Heart right ventricle (tissue), 16 donors: ENCODE measurements around the gene TMEM45A. TPM values are rescaled to one million over a fixed set of nuclear protein-coding genes. Genes with fewer than 3 reads are reported as not detected.
"Not testable (repeated sequence)": the region's sequence is repeated elsewhere in the genome, so short reads cannot be mapped to it uniquely, and the experiment has no call there.

ENCODE experiments used
- ATAC-seq, 8 donors: fragments of 200-7000 bp; cut with Tn5 transposase; one replicate each; pipeline ENCODE4 v1.9.1; 2020; ENCODE audit warnings: mild to moderate bottlenecking in 8 of 8, moderate library complexity in 8 of 8, moderate number of reproducible peaks in 1 of 8
- DNase-seq, 2 donors: peaks; one replicate each; pipeline ENCODE4 v3.0.0-alpha.2; 2020
- H3K27ac ChIP-seq, 10 donors: fragments of 200-600 bp; sonication (generic) in 2 of 10; one replicate each; pipeline versions ENCODE4 v1.5.0 to v1.8.0; 2020 to 2022; ENCODE audit warnings: mild to moderate bottlenecking in 3 of 10
- H3K27me3 ChIP-seq, 7 donors: fragments of 200-600 bp; one replicate each; pipeline ENCODE4 v1.8.0; 2021 to 2022; ENCODE audit warnings: mild to moderate bottlenecking in 2 of 7
- H3K36me3 ChIP-seq, 9 donors: fragments of 200-600 bp; sonication (generic) in 1 of 9; one replicate each; pipeline versions ENCODE4 v1.5.0 to v1.8.0; 2020 to 2022; ENCODE audit warnings: mild to moderate bottlenecking in 2 of 9
- H3K4me1 ChIP-seq, 9 donors: fragments of 200-600 bp; sonication (generic) in 1 of 9; one replicate each; pipeline versions ENCODE4 v1.5.0 to v1.8.0; 2020 to 2022; ENCODE audit warnings: mild to moderate bottlenecking in 4 of 9
- H3K4me3 ChIP-seq, 10 donors: fragments of 200-600 bp; sonication (generic) in 2 of 10; one replicate each; pipeline versions ENCODE4 v1.5.0 to v1.8.0; 2020 to 2022; ENCODE audit warnings: mild to moderate bottlenecking in 7 of 10, moderate library complexity in 2 of 10
- H3K9me3 ChIP-seq, 11 donors: fragments of 200-600 bp in 10 of 11; sonication (generic) in 2 of 11; one replicate each; pipeline versions ENCODE4 v1.5.0 to v1.8.0; 2013 to 2022; ENCODE audit warnings: mild to moderate bottlenecking in 2 of 11, control low read depth in 1 of 11, moderate library complexity in 1 of 11
- CTCF ChIP-seq, 9 donors: fragments of 200-600 bp; sonication (generic) in 2 of 9; IDR thresholded peaks; one replicate each; pipeline versions ENCODE4 v1.5.0 to v1.8.0; 2021 to 2022; ENCODE audit warnings: antibody characterized with exemption in 9 of 9, mild to moderate bottlenecking in 5 of 9, moderate library complexity in 1 of 9
- WGBS, 2 donors: extraction: QIAGEN DNeasy Blood & Tissue Kit; methylation state at CpG; one replicate each; pipeline ENCODE4 v1.1.7; 2013; ENCODE audit warnings: inconsistent platforms in 1 of 2; 5-methylcytosine and 5-hydroxymethylcytosine counted together
- intact Hi-C, 10 donors: fragments of 100-400 bp; cut with DNase I; formaldehyde crosslinking; loops; one replicate each; pipeline versions ENCODE4 v1.11.1 to v1.14.2; 2022
- long read RNA-seq, 3 donors: library from polyadenylated mRNA; unstranded; transcript quantifications; one replicate each; pipeline ENCODE4 v2.0.0, GENCODE V29; 2020 to 2021
- polyA plus RNA-seq, 2 donors: library from polyadenylated mRNA; stranded (reverse); fragments of 200-250 nt; gene quantifications; one replicate each; pipeline ENCODE4 v1.2.3, GENCODE V29; 2013
- total RNA-seq, 10 donors: library from RNA; stranded (reverse); fragmentation: NEBNext Ultra II Directional in 3 of 10; extraction: Animal tissue kit (Norgen Biotek cat#: 25700) in 3 of 10; gene quantifications; one replicate each; pipeline versions ENCODE4 v1.2.1 to v1.2.4, GENCODE V29; 2021 to 2023
- donor health status: Arrhythmogenic right ventricular cardiomyopathy.
- donor health status: ischemic (EF 13 %, LVEDD 7.1; RV severe dilation, severe dysfunction).
- donor health status: healthy with polysubstance abuse.
- donor health status: DM: no; HTN: yes; CAD: no.
- donor health status: DM: no; HTN: no; CAD: no.
- donor health status: ischemic (EF 25% LVEDD 6.9; RV normal size, moderate dysfunction).
- donor health status: ischemic (EF 25% LVEDD 5.7; RV mildly dilated, moderate dysfunction).
- donor health status: healthy.
- donor health status: DM: yes; HTN: yes; CAD: no.
- donor health status: Ischemic cardiomyopathy.
- donor health status: ischemic (EF 35%, LVEDD 5.7; RV mildly dilated, moderate dysfunction).
- donor health status: nonischemic (EF 11% LVEDD 7.7; RV severe dilation, severe dysfunction).
- donor health status: DM: yes; HTN: yes; CAD: no.
- donor health status: PGD.
- donor health status: ischemic (EF 29% LVEDD 5.4; RV normal size, mild dysfunction).
- donor health status: nonischemic (EF 23%, LVEDD 6.1; RV moderate dilation, normal function).

Gene TMEM45A
- total RNA-seq: 1 to 10 TPM in 9 of 10 donors, under 1 TPM in 1; 0.80 to 7.4 (median 2.1) TPM
- 10 to 100 TPM in 1 of 2 donors, 1 to 10 TPM in 1; 3.8 to 16.1 TPM for polyA plus RNA-seq
- long read RNA-seq, donor 1, partial matches to known transcripts: 0 of 6 reads
- long read RNA-seq, donor 1, other reads (novel, unspliced or antisense): 2 of 6 reads
- long read RNA-seq, donor 2, partial matches to known transcripts: 0 of 3 reads
- long read RNA-seq, donor 2, other reads (novel, unspliced or antisense): 0 of 3 reads
- long read RNA-seq, donor 3, transcript TMEM45A-201 (6 exons, 1,567 nt): major isoform, 5 of 15 reads
- long read RNA-seq, donor 3, partial matches to known transcripts: 0 of 15 reads
- long read RNA-seq, donor 3, other reads (novel, unspliced or antisense): 10 of 15 reads

GRCh38 chr3:100492059-100493006 lies at the start of gene TMEM45A:
TSS of gene TMEM45A (plus strand) at chr3:100492619. CDS start at chr3:100555212, 62,593 bp downstream.
- Histone ChIP-seq H3K27ac (peak within 1 kb of the TSS in 9 of 10 donors; percentile 52 to 80 (median 73)), H3K36me3 (no peaks in the 10 kb centered on the region), H3K27me3 (no peaks in the 10 kb centered on the region), H3K9me3 (no peaks in the 10 kb centered on the region), H3K4me1 (peaks cover 0 to 22% (median 6%) of the 10 kb centered on the region in 9 donors), H3K4me3 (peak within 1 kb of the TSS; percentile 32 to 66 (median 58))
- ATAC-seq (peak; percentile 100), DNase-seq (peak; percentile 93 to 97)
- WGBS, 2 donors: 0% methylated on average over 56 of the region's 56 CpGs
- no peak for TF ChIP-seq CTCF (IDR thresholded peaks at IDR 0.05)
- intact Hi-C loops: loop anchor here in 2 of 10 donors (5.0 to 10.0 kb wide), 2 partner anchors 90 to 158 kb away; partner anchors contain the start of genes LNP1 (in 1 of the 2), NIT2 (in 1 of the 2) and TOMM70 (in 1 of the 2)

- no peaks in the 10 kb centered on the region for H3K27me3 ChIP-seq
- no peak overlapping the region for H3K27ac ChIP-seq
- no peaks in the 10 kb centered on the region for H3K36me3 ChIP-seq
- ATAC-seq (no peak), DNase-seq (no peak)
- H3K4me3 ChIP-seq: no peak overlapping the region
- H3K9me3 ChIP-seq: peaks cover 0 to 14% (median 0%) of the 10 kb centered on the region in 11 donors
- H3K4me1 ChIP-seq: peaks cover 0 to 4% (median 0%) of the 10 kb centered on the region in 9 donors
- no peak for TF ChIP-seq CTCF (IDR thresholded peaks at IDR 0.05)
- intact Hi-C loops: no loop called here
These were observed 48.7 kb upstream of the TMEM45A start for GRCh38 chr3:100443690-100444089.

GRCh38 chr3:100447067-100447466 lies 45.4 kb upstream of the TMEM45A start:
- ATAC-seq, intact Hi-C loops: not testable (repeated sequence)
- WGBS, 2 donors: 97 to 99% methylated on average over 3 of the region's 3 CpGs

GRCh38 chr3:100448079-100448478 lies 44.3 kb upstream of the TMEM45A start:
- intact Hi-C loops: no loop called here
- ATAC-seq (no peak), DNase-seq (no peak)
- Histone ChIP-seq H3K4me3 (no peak overlapping the region), H3K36me3 (peaks cover 0 to 11% (median 0%) of the 10 kb centered on the region in 9 donors), H3K27ac (no peak overlapping the region), H3K9me3 (peaks cover 0 to 14% (median 0%) of the 10 kb centered on the region in 11 donors), H3K27me3 (no peaks in the 10 kb centered on the region), H3K4me1 (no peaks in the 10 kb centered on the region)
- 94 to 98% methylated on average over 1 of the region's 1 CpG for WGBS, 2 donors
- TF ChIP-seq CTCF (IDR thresholded peaks at IDR 0.05): no peak

More at GRCh38 chr3:100447067-100447466, 45.4 kb upstream of the TMEM45A start:
- H3K9me3 ChIP-seq: peaks cover 0 to 14% (median 0%) of the 10 kb centered on the region in 11 donors
- H3K27me3 ChIP-seq, DNase-seq, H3K27ac ChIP-seq, H3K4me1 ChIP-seq, H3K36me3 ChIP-seq, H3K4me3 ChIP-seq: not testable (repeated sequence)
